ENCODE data around the gene NSUN7. TPM values are rescaled to one million over a fixed set of nuclear protein-coding genes. Genes with fewer than 3 reads are reported as not detected.
A peak's percentile ranks its signal among the peaks of the same experiment; 100 is the strongest.

The NSUN7 gene
- total and polyA plus RNA-seq, 10 donors, result 0.38 to 8.1 (median 3.0) TPM

GRCh38 chr4:40842725-40843423 is 93.1 kb downstream of the NSUN7 start:
- TF ChIP-seq CTCF (IDR thresholded peaks at IDR 0.05 in 8 of 11, conservative IDR thresholded peaks at IDR 0.05 in 3 of 11), result no peak
- TF ChIP-seq POLR2AphosphoS5 (IDR thresholded peaks at IDR 0.05), result no peak
- no peak for TF ChIP-seq POLR2A (IDR thresholded peaks at IDR 0.05)
- Histone ChIP-seq H3K27ac (no peak overlapping the region), H3K4me1 (peaks cover 0 to 46% (median 17%) of the 10 kb centered on the region in 6 donors), H3K27me3 (replicated peaks in 1 of 7) (no peaks in the 10 kb centered on the region), H3K4me3 (no peak overlapping the region), H3K36me3 (no peaks in the 10 kb centered on the region), H3K9me3 (no peaks in the 10 kb centered on the region)
- intact Hi-C loops (cut with DNase I; ENCODE audit: low total_unique reads), result no loop called here
- WGBS, 5 donors, result 71 to 80% (median 73%) methylated on average over 13 to 14 of the region's 14 CpGs
- DNase-seq, result no peak

- Histone ChIP-seq H3K4me1 (peaks cover 0 to 45% (median 17%) of the 10 kb centered on the region in 6 donors), H3K36me3 (no peaks in the 10 kb centered on the region), H3K4me3 (no peak overlapping the region), H3K9me3 (no peaks in the 10 kb centered on the region), H3K27ac (no peak overlapping the region), H3K27me3 (replicated peaks in 1 of 7) (no peaks in the 10 kb centered on the region)
- TF ChIP-seq POLR2AphosphoS5 (IDR thresholded peaks at IDR 0.05) (no peak), CTCF (IDR thresholded peaks at IDR 0.05 in 8 of 11, conservative IDR thresholded peaks at IDR 0.05 in 3 of 11) (peak in 6 of 11 experiments; percentile 8 to 53 (median 40))
- intact Hi-C loops (cut with DNase I; ENCODE audit: low total_unique reads), result no loop called here
- DNase-seq, result no peak
- 46 to 73% (median 54%) methylated on average over 1 of the region's 1 CpG for WGBS, 5 donors
These were observed 93.9 kb downstream of the NSUN7 start for GRCh38 chr4:40843696-40844095.

GRCh38 chr4:40844261-40844660 is 94.5 kb downstream of the NSUN7 start:
- H3K27ac ChIP-seq, result no peak overlapping the region
- intact Hi-C loops (cut with DNase I; ENCODE audit: low total_unique reads), result no loop called here
- H3K36me3 ChIP-seq, result no peaks in the 10 kb centered on the region
- peaks cover 0 to 47% (median 17%) of the 10 kb centered on the region in 6 donors for H3K4me1 ChIP-seq
- WGBS, 5 donors, result 79 to 95% (median 83%) methylated on average over 6 of the region's 6 CpGs
- H3K4me3 ChIP-seq, result no peak overlapping the region
- no peaks in the 10 kb centered on the region for H3K9me3 ChIP-seq
- no peak for TF ChIP-seq POLR2A (IDR thresholded peaks at IDR 0.05)
- TF ChIP-seq POLR2AphosphoS5 (IDR thresholded peaks at IDR 0.05), result no peak
- no peak for TF ChIP-seq CTCF (IDR thresholded peaks at IDR 0.05 in 8 of 11, conservative IDR thresholded peaks at IDR 0.05 in 3 of 11)
- DNase-seq, result no peak
- H3K27me3 ChIP-seq (replicated peaks in 1 of 7), result no peaks in the 10 kb centered on the region

GRCh38 chr4:40845154-40845835 is 95.5 kb downstream of the NSUN7 start:
- Histone ChIP-seq H3K4me3 (no peak overlapping the region), H3K4me1 (peaks cover 0 to 37% (median 17%) of the 10 kb centered on the region in 6 donors), H3K27ac (no peak overlapping the region), H3K36me3 (no peaks in the 10 kb centered on the region), H3K9me3 (no peaks in the 10 kb centered on the region), H3K27me3 (replicated peaks in 1 of 7) (no peaks in the 10 kb centered on the region)
- no peak for TF ChIP-seq CTCF (IDR thresholded peaks at IDR 0.05 in 8 of 11, conservative IDR thresholded peaks at IDR 0.05 in 3 of 11)
- no peak for TF ChIP-seq POLR2AphosphoS5 (IDR thresholded peaks at IDR 0.05)
- no peak for TF ChIP-seq POLR2A (IDR thresholded peaks at IDR 0.05)
- intact Hi-C loops (cut with DNase I; ENCODE audit: low total_unique reads), result no loop called here
- DNase-seq, result no peak
- 91 to 97% (median 93%) methylated on average over 10 of the region's 10 CpGs for WGBS, 5 donors

Measured in spleen (tissue), 11 donors.